Neural cell (in vitro differentiated cells): ENCODE results near the gene RBBP8NL.

Experiments used
- EP300 ChIP-seq: fragments of 450-650 bp; conservative IDR thresholded peaks from 2 replicates; pipeline ENCODE4 v1.6.1; 2014; ENCODE audit warnings: antibody characterized with exemption, mild to moderate bottlenecking, moderate library complexity; ENCODE audit not compliant: poor library complexity, severe bottlenecking
- EZH2 ChIP-seq: fragments of 200-600, 300-800 bp; shearing (Covaris generic), sonication (generic); IDR thresholded peaks from 2 replicates; pipeline ENCODE4 v1.6.1; 2014; ENCODE audit warnings: antibody characterized with exemption, low read length, borderline replicate concordance, mild to moderate bottlenecking; ENCODE audit not compliant: insufficient read depth, poor library complexity, severe bottlenecking
- POLR2AphosphoS5 ChIP-seq: IDR thresholded peaks from 2 replicates; pipeline ENCODE4 v1.6.1; 2012
- SMC3 ChIP-seq: fragments of 450-650 bp; conservative IDR thresholded peaks from 2 replicates; pipeline ENCODE4 v1.6.1; 2014; ENCODE audit warnings: antibody characterized with exemption, mild to moderate bottlenecking, moderate library complexity; ENCODE audit not compliant: poor library complexity
- TAF1 ChIP-seq: IDR thresholded peaks from 2 replicates; pipeline ENCODE4 v1.6.1; 2012; ENCODE audit warnings: low read depth
- TF ChIP-seq, protein P1 (sequence below): fragments of 450-650 bp; IDR thresholded peaks from 2 replicates; pipeline ENCODE4 v1.5.1; 2014; ENCODE audit warnings: antibody characterized with exemption, mild to moderate bottlenecking, moderate library complexity; ENCODE audit not compliant: poor library complexity, severe bottlenecking
- TF ChIP-seq, protein P2 (sequence below): IDR thresholded peaks from 2 replicates; pipeline ENCODE4 v1.6.1; 2012; ENCODE audit warnings: borderline replicate concordance

DNA sequence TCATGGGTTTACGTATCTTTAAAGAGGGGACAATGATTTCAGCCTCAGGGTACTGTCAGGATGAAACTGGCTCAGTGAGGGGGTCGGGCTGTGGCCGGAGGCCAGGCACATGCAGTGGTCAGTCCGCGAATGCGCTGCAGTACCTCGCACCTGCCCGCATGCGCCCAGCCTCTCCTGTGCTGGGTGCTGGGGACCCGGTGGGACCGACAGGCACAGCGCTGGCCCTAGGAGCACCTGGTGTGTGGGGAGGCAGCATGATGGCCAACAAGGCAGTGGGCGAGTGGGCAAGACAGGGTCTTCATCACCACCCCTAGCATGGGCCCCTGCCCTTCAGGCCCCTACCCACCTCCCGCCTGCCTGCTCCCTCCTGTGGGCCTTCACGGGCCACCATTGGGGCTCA lies 19.3 kb downstream of the RBBP8NL start:
- TF ChIP-seq TAF1, result no peak
- no peak for TF ChIP-seq EZH2
- TF ChIP-seq, protein P1, sequence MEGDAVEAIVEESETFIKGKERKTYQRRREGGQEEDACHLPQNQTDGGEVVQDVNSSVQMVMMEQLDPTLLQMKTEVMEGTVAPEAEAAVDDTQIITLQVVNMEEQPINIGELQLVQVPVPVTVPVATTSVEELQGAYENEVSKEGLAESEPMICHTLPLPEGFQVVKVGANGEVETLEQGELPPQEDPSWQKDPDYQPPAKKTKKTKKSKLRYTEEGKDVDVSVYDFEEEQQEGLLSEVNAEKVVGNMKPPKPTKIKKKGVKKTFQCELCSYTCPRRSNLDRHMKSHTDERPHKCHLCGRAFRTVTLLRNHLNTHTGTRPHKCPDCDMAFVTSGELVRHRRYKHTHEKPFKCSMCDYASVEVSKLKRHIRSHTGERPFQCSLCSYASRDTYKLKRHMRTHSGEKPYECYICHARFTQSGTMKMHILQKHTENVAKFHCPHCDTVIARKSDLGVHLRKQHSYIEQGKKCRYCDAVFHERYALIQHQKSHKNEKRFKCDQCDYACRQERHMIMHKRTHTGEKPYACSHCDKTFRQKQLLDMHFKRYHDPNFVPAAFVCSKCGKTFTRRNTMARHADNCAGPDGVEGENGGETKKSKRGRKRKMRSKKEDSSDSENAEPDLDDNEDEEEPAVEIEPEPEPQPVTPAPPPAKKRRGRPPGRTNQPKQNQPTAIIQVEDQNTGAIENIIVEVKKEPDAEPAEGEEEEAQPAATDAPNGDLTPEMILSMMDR, result no peak
- TF ChIP-seq POLR2AphosphoS5, result no peak
- TF ChIP-seq, protein P2, sequence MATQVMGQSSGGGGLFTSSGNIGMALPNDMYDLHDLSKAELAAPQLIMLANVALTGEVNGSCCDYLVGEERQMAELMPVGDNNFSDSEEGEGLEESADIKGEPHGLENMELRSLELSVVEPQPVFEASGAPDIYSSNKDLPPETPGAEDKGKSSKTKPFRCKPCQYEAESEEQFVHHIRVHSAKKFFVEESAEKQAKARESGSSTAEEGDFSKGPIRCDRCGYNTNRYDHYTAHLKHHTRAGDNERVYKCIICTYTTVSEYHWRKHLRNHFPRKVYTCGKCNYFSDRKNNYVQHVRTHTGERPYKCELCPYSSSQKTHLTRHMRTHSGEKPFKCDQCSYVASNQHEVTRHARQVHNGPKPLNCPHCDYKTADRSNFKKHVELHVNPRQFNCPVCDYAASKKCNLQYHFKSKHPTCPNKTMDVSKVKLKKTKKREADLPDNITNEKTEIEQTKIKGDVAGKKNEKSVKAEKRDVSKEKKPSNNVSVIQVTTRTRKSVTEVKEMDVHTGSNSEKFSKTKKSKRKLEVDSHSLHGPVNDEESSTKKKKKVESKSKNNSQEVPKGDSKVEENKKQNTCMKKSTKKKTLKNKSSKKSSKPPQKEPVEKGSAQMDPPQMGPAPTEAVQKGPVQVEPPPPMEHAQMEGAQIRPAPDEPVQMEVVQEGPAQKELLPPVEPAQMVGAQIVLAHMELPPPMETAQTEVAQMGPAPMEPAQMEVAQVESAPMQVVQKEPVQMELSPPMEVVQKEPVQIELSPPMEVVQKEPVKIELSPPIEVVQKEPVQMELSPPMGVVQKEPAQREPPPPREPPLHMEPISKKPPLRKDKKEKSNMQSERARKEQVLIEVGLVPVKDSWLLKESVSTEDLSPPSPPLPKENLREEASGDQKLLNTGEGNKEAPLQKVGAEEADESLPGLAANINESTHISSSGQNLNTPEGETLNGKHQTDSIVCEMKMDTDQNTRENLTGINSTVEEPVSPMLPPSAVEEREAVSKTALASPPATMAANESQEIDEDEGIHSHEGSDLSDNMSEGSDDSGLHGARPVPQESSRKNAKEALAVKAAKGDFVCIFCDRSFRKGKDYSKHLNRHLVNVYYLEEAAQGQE, result no peak
- TF ChIP-seq EP300, result no peak
- no peak for TF ChIP-seq SMC3
